AG09309 (cell line): Measurements from ENCODE around the gene SFXN3.

Experiments used
- DNase-seq: peaks from one replicate; pipeline ENCODE4 v3.0.0-alpha.2; 2010; ENCODE audit warnings: low read depth
- H3K4me3 ChIP-seq: 2 replicates; pipeline ENCODE4 v1.5.1; 2011; ENCODE audit warnings: mild to moderate bottlenecking, low read depth, low read length, moderate library complexity; ENCODE audit not compliant: control insufficient read depth
- TF ChIP-seq, protein P1 (sequence below): IDR thresholded peaks from 2 replicates; pipeline ENCODE4 v1.5.1; 2011; ENCODE audit warnings: mild to moderate bottlenecking, low read depth, low read length, inconsistent platforms; ENCODE audit not compliant: insufficient read depth, control insufficient read depth; ENCODE audit errors: missing control alignments

Gene SFXN3

DNA sequence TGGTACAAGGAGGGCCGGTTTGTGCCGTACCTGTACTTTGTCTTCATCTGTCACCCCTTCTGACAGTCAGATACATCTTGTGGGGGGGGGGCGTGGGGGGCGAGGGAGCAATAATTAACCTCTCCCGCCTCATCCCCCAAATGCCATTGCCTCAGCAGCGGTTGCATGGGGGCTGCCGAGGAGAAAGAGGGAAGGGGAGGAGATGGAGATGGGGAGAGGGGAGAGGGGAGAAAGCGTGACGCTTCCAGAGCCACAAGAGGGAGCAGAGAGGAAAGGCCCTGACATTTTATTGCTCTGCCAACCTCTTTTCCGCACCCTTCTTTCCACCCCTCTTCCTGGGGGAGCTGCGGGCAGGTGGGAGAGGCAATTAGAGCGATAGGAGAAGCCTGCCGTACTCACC lies 42.6 kb downstream of the SFXN3 start:
- DNase-seq: no peak
- TF ChIP-seq, protein P1, sequence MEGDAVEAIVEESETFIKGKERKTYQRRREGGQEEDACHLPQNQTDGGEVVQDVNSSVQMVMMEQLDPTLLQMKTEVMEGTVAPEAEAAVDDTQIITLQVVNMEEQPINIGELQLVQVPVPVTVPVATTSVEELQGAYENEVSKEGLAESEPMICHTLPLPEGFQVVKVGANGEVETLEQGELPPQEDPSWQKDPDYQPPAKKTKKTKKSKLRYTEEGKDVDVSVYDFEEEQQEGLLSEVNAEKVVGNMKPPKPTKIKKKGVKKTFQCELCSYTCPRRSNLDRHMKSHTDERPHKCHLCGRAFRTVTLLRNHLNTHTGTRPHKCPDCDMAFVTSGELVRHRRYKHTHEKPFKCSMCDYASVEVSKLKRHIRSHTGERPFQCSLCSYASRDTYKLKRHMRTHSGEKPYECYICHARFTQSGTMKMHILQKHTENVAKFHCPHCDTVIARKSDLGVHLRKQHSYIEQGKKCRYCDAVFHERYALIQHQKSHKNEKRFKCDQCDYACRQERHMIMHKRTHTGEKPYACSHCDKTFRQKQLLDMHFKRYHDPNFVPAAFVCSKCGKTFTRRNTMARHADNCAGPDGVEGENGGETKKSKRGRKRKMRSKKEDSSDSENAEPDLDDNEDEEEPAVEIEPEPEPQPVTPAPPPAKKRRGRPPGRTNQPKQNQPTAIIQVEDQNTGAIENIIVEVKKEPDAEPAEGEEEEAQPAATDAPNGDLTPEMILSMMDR: no peak
- H3K4me3 ChIP-seq: no peak overlapping the region

DNA sequence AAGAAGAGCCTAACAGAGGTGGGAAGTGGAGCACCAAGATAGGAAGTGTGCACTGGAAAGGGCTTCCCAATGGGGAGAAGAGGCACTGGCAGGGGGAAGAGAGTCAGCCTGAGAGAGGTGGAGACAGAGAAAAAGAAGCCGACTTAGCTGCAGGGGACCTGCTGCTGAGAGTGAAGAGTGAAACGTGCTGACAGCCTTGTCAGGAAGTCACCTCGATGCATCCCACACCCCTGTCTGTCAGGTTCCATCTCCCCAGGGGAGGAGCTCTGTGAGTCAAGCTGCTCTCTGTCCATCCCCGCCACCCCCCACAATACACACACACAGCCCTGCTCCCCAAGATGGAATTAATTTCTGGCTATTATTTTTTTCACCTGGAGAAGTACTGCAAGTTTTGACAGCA lies 44.7 kb downstream of the SFXN3 start:
- TF ChIP-seq, protein P1: no peak
- no peak overlapping the region for H3K4me3 ChIP-seq
- DNase-seq: no peak

DNA sequence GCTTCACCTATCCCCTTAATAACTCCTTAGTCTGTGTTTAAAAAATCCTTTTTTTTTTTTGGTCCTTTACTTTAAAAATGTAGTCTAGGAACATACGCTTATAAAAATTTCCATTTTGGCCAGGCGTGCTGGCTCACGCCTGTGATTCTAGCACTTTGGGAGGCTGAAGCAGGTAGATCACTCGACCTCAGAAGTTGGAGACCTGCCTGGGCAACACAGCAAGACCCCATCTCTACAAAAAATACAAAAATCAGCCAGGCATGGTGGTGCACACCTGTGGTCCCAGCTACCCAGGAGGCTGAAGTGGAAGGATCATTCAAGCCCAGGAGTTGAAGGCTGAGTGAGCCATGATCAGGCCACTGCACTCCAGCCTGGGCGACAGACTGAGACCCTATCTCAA lies 45.6 kb downstream of the SFXN3 start:
- H3K4me3 ChIP-seq: no peak overlapping the region
- no peak for DNase-seq
- TF ChIP-seq, protein P1: no peak

DNA sequence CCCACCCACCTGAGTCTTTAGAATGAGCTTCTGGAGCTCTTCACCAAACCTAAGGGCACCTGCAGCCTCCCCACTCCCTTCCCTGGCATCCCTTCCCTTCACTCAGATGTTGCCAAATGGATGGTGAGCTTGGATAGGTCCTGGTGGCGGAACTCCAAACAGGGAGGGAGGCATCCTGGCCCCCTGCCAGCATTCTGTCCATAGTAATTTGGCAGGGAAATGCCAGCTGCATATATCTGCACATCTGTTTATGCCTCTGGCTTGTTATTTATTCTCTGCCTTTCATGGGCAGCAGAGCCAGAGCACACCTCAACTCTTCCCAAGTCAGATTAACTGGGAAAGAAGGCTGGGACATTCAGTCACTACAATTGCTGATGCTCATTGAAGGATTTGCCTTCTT lies 48.8 kb downstream of the SFXN3 start:
- H3K4me3 ChIP-seq: no peak overlapping the region
- TF ChIP-seq, protein P1: no peak
- DNase-seq: no peak

DNA sequence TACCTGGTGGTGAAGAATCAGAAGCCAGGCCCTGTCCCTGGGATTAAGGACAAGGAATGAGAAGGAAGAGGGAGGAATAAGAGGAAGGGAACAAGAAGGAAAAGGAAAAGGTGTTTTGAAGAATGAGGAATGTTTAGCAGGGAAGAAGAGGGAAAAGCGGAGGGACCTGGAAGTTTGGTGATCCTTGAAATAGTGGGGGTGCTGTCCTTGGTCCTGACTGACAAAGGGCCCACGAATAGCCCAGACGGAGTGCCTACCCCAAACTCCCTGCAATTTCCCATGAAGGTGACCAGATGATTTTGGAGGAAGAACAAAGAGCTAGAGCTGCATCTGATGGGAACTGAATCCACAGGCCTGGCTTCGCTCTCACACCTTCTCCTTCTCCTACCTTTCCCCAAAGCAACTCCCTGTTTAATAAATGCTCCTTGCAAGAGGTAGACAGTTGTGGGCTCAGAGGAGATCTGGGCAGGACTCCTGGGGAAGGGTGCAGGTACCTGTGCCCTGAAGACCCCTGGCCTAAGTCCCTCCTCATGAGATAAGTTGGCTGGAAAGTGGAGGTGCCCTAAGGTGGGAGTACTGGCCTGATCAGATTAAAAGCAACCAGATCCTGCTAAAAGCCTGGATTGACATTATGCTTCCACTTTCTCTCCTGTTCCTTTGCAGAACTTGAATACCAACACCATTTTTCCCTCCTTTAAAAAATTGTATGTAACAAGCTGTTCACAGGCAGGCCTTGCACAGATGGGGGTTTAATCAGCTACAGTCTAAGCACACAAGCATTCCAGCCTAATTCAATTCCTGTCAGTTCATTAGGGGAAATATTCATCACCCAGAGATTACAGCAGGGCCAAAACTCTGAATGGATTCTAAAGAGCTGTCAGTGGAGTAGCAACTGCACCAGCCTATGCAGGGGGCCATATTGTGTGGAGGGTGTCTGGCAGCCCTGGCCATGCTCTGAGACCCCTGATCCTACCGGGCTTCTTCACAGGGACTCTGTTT lies 50.2 kb downstream of the SFXN3 start:
- no peak overlapping the region for H3K4me3 ChIP-seq
- no peak for DNase-seq
- TF ChIP-seq, protein P1: no peak

DNA sequence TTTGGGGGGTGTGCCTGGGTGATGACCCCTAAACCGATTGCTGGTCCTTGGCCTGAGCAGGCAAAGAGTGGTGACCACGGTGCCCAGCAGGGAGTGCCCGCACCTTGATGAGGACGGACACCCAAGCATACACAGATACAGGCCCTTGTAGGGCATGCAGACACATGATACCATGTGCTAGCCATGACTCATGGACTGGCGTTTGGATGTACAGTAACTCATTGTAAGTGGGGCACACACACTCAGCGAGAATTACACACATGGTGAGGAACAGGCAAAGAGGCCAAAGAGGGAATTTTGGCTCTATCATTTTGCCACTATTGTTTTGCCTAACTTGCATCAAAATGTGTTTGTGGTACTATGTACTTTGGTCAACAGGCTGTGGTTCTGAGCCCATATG lies 54.8 kb downstream of the SFXN3 start:
- H3K4me3 ChIP-seq: no peak overlapping the region
- no peak for DNase-seq
- TF ChIP-seq, protein P1: no peak
